Gastroesophageal sphincter (tissue), 4 donors: ENCODE results near the gene ARHGEF19. TPM values are rescaled to one million over a fixed set of nuclear protein-coding genes. Genes with fewer than 3 reads are reported as not detected.
A peak's percentile ranks its signal among the peaks of the same experiment; 100 is the strongest.
"Not testable (repeated sequence)": the region's sequence is repeated elsewhere in the genome, so short reads cannot be mapped to it uniquely, and the experiment has no call there.

Source experiments
- ATAC-seq: fragments of 150-250 bp; one replicate; pipeline ENCODE4 v1.9.1; 2016; ENCODE audit warnings: mild to moderate bottlenecking, moderate library complexity
- H3K27ac ChIP-seq, 4 donors: fragments of 200-600 bp; sonication (generic) in 3 of 4; 1 replicate in 3 of 4; 2 replicates in 1 of 4; pipeline ENCODE4 v1.5.1; 2016 to 2019
- H3K27me3 ChIP-seq: fragments of 200-600 bp; sonication (generic); one replicate; pipeline ENCODE4 v1.5.1; 2019
- H3K36me3 ChIP-seq, 2 donors: fragments of 200-600 bp; sonication (generic); one replicate each; pipeline ENCODE4 v1.5.1; 2019; ENCODE audit warnings: control low read depth in 1 of 2
- H3K4me1 ChIP-seq, 3 donors: fragments of 200-600 bp; sonication (generic); 1 replicate in 2 of 3; 2 replicates in 1 of 3; pipeline ENCODE4 v1.5.1; 2016 to 2019; ENCODE audit warnings: control low read depth in 2 of 3
- H3K4me3 ChIP-seq, 2 donors: fragments of 200-600 bp; sonication (generic); one replicate each; pipeline ENCODE4 v1.5.1; 2019; ENCODE audit warnings: mild to moderate bottlenecking in 1 of 2, moderate library complexity in 1 of 2
- H3K9me3 ChIP-seq, 3 donors: fragments of 200-600 bp; sonication (generic); one replicate each; pipeline ENCODE4 v1.5.1; 2017 to 2019; ENCODE audit warnings: control low read depth in 2 of 3
- EP300 ChIP-seq: sonication (generic); formaldehyde crosslinking; IDR thresholded peaks from one replicate; pipeline ENCODE4 v1.6.1; 2017; ENCODE audit warnings: antibody characterized with exemption, mild to moderate bottlenecking
- POLR2A ChIP-seq, 2 donors: fragments of 450-650 bp; IDR thresholded peaks; one replicate each; pipeline ENCODE4 v1.6.1; 2017; ENCODE audit warnings: antibody characterized with exemption in 2 of 2, mild to moderate bottlenecking in 2 of 2, moderate library complexity in 1 of 2
- POLR2AphosphoS5 ChIP-seq: sonication (generic); formaldehyde crosslinking; IDR thresholded peaks from one replicate; pipeline ENCODE4 v1.6.1; 2017; ENCODE audit warnings: antibody characterized with exemption
- WGBS, 2 donors: methylation state at CpG; one replicate each; pipeline ENCODE4 v1.1.5; 2018; ENCODE audit warnings: low coverage in 1 of 2; 5-methylcytosine and 5-hydroxymethylcytosine counted together
- total RNA-seq, 4 donors: library from RNA; depleted of rRNA; stranded (reverse); fragments of >200 nt; gene quantifications; one replicate each; pipeline ENCODE4 v1.1.0, GENCODE V29; 2016
- TF ChIP-seq, protein P1 (sequence below), 4 experiments: fragments of 200-600 bp in 2 of 4; fragments of 450-650 bp in 2 of 4; sonication (generic) in 1 of 4; IDR thresholded peaks; one replicate each; pipeline ENCODE4 v1.5.1; 2017 to 2019; ENCODE audit warnings: antibody characterized with exemption in 4 of 4, mild to moderate bottlenecking in 2 of 4, moderate library complexity in 2 of 4

ARHGEF19 gene
- total RNA-seq, 4 donors from 2014 or later, result 2.8 to 3.6 (median 3.4) TPM

DNA sequence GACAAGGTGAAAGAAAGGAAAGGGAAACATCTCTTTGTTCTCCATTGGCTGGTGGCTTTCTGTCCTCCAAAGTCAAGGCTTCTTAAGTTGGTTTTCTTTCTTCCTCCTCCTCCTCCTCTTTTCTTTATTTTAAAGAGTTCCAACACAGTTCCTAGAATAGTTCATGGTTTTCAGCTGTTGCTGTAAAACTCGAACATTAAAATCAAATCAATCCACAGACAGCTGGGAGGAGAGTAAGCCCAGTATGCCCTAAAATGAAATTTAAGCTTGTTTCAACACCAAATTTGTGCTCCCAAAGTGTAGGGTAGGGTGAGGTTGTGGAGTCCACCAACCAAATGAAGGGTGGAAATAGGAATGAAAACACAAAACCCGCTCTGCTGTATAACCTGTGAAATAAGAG, 35.0 kb upstream of the ARHGEF19 start:
- no peak for ATAC-seq
- TF ChIP-seq EP300, result no peak
- TF ChIP-seq POLR2A (IDR thresholded peaks at IDR 0.05), result no peak
- TF ChIP-seq, protein P1, sequence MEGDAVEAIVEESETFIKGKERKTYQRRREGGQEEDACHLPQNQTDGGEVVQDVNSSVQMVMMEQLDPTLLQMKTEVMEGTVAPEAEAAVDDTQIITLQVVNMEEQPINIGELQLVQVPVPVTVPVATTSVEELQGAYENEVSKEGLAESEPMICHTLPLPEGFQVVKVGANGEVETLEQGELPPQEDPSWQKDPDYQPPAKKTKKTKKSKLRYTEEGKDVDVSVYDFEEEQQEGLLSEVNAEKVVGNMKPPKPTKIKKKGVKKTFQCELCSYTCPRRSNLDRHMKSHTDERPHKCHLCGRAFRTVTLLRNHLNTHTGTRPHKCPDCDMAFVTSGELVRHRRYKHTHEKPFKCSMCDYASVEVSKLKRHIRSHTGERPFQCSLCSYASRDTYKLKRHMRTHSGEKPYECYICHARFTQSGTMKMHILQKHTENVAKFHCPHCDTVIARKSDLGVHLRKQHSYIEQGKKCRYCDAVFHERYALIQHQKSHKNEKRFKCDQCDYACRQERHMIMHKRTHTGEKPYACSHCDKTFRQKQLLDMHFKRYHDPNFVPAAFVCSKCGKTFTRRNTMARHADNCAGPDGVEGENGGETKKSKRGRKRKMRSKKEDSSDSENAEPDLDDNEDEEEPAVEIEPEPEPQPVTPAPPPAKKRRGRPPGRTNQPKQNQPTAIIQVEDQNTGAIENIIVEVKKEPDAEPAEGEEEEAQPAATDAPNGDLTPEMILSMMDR (IDR thresholded peaks at IDR 0.05), result no peak
- no peak for TF ChIP-seq POLR2AphosphoS5
- Histone ChIP-seq H3K4me1 (peaks cover 37 to 88% (median 41%) of the 10 kb centered on the region in 3 donors), H3K27me3 (no peaks in the 10 kb centered on the region), H3K36me3 (peaks cover 0 to 36% of the 10 kb centered on the region in 2 donors), H3K9me3 (no peaks in the 10 kb centered on the region), H3K27ac (peak overlapping the region; percentile 80 to 93 (median 82)), H3K4me3 (no peak overlapping the region)
- 50 to 61% methylated on average over 1 to 2 of the region's 2 CpGs for WGBS, 2 donors

DNA sequence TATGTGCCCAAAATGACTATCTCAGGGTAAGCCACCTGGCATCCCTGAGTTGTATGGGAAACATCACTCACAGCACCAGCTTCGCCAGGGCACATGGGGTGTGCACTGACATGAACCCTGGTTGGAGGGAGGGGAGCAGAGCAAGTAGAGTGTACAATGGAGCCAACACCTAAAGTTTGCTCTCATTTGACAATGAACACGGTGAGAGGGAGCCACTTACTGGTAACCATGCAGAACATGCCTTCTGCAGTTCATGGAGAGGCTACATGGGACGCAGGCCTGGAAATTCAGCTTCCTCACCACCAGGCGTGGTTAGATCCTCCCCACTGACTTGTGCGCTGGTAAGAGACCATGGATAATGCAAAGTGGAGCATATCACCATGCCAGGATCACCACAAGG, 34.5 kb upstream of the ARHGEF19 start:
- Histone ChIP-seq H3K27me3 (no peaks in the 10 kb centered on the region), H3K27ac (peak overlapping the region; percentile 80 to 93 (median 82)), H3K9me3 (no peaks in the 10 kb centered on the region), H3K4me3 (no peak overlapping the region), H3K36me3 (peaks cover 0 to 32% of the 10 kb centered on the region in 2 donors), H3K4me1 (peaks cover 37 to 83% (median 41%) of the 10 kb centered on the region in 3 donors)
- TF ChIP-seq, protein P1 (IDR thresholded peaks at IDR 0.05), result no peak
- TF ChIP-seq POLR2A (IDR thresholded peaks at IDR 0.05), result no peak
- TF ChIP-seq POLR2AphosphoS5, result no peak
- no peak for TF ChIP-seq EP300
- no peak for ATAC-seq
- WGBS, 2 donors, result 58 to 69% methylated on average over 2 of the region's 5 CpGs

DNA sequence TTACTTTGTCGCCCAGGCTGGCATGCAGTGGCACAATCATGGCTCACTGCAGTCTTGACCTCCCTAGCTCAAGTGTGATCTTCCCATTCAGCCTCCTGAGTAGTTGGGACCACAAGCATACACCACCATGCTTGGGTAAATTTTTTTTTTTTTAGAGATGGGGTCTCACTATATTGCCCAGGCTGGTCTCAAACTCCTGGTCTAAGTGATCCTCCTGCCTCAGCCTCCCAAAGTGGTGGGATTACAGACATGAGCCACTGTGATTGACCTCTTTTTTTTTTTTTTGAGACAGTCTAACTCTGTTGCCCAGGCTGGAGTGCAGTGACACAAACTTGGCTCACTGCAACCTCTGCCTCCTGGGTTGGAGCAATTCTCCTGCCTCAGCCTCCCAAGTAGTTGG, 33.8 kb upstream of the ARHGEF19 start:
- not testable (repeated sequence) for H3K27me3 ChIP-seq, H3K9me3 ChIP-seq, H3K4me3 ChIP-seq, ATAC-seq
- 100% methylated on average over 1 of the region's 1 CpG for WGBS, 2 donors
- peaks cover 35 to 76% (median 40%) of the 10 kb centered on the region in 3 donors for H3K4me1 ChIP-seq
- H3K27ac ChIP-seq, result peak overlapping the region in 3 of 4 donors; percentile 80 to 83 (median 82)
- H3K36me3 ChIP-seq, result peaks cover 0 to 24% of the 10 kb centered on the region in 2 donors

DNA sequence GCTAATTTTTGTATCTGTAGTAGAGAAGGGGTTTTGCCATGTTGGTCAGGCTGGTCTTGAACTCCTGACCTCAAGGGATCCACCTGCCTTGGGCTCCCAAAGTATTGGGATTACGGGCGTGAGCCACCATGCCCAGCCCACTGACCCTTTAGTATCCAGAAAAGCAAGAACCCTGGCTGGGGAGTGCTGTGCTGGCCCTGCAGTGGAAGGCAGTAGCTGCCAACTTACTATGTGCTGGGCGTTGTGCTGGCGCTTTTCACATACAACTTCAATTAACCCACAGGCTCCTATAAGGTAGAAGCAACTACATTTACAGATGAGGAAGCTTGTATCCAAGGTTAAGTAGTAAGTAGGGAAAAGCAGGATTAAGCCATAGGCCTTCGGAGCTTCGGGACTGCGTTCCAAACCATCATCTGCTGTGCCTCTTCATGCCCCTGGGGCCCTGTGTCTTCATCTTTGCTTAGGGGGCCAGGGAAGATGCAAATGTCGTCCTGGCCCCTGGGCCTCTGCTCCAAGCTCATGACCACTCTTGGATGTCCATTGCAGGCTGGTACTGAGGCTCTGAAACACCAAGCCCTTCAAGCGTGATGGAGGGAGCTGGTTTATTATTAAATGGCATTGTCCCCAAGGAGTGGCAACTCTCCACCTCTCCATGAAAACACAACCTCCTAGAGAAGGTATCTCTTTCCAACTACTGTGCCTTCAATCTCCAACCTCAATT, 33.2 kb upstream of the ARHGEF19 start:
- Histone ChIP-seq H3K4me3 (no peak overlapping the region), H3K27ac (peak overlapping the region in 2 of 4 donors; percentile 82 to 83), H3K36me3 (peaks cover 0 to 18% of the 10 kb centered on the region in 2 donors), H3K4me1 (peaks cover 29 to 70% (median 34%) of the 10 kb centered on the region in 3 donors), H3K9me3 (no peaks in the 10 kb centered on the region), H3K27me3 (no peaks in the 10 kb centered on the region)
- TF ChIP-seq, protein P1 (IDR thresholded peaks at IDR 0.05), result no peak
- TF ChIP-seq POLR2A (IDR thresholded peaks at IDR 0.05), result no peak
- TF ChIP-seq POLR2AphosphoS5, result no peak
- TF ChIP-seq EP300, result no peak
- no peak for ATAC-seq
- 89 to 92% methylated on average over 3 to 4 of the region's 9 CpGs for WGBS, 2 donors

DNA sequence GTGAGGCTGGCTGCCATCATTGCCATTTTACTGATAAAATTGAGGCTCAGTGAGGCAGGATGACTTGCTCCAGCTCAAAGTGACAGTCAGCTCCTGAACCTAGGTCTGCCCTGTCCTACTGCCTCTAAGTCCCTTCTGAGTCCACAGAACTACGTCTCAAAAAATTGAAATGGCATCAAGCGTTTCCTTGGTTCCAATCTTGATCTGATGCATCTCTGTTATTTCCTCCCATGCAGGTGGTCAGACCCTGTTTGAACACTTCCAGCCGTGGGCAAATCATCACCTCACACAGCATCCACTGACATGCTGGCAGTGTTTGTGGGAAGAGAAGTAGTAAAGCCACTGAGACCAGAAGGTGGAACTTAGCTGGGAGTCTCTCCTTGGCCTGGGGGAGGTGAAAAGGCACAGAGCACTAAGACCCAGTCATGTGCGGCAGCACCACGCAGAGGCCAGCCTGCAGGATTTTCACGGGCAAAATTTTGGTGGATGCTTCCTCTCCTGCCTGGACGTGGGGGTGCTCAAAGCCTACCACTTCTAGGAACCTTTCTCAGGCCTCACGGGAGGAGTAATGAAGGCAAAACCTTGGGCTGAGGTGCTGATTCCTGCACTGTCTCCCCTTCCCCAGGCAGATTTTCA, 32.3 kb upstream of the ARHGEF19 start:
- no peak for TF ChIP-seq POLR2A (IDR thresholded peaks at IDR 0.05)
- TF ChIP-seq EP300, result no peak
- TF ChIP-seq, protein P1 (IDR thresholded peaks at IDR 0.05), result no peak
- no peak for TF ChIP-seq POLR2AphosphoS5
- Histone ChIP-seq H3K4me1 (peaks cover 24 to 61% (median 28%) of the 10 kb centered on the region in 3 donors), H3K27me3 (no peaks in the 10 kb centered on the region), H3K27ac (peak overlapping the region in 2 of 4 donors; percentile 40 to 55), H3K36me3 (peaks cover 0 to 17% of the 10 kb centered on the region in 2 donors), H3K9me3 (no peaks in the 10 kb centered on the region), H3K4me3 (no peak overlapping the region)
- no peak for ATAC-seq
- 74 to 78% methylated on average over 4 to 7 of the region's 8 CpGs for WGBS, 2 donors
